Ovary (tissue), 9 donors: Measurements from ENCODE around the gene CTIF. TPM values are rescaled to one million over a fixed set of nuclear protein-coding genes. Genes with fewer than 3 reads are reported as not detected.

ENCODE experiments used
- DNase-seq, 5 donors: peaks; one replicate each; pipeline ENCODE4 v3.0.0-alpha.2; 2019 to 2020
- H3K27ac ChIP-seq, 2 donors: fragments of 200-600 bp; one replicate each; pipeline versions ENCODE4 v1.5.1 to v1.8.0; 2019 to 2022
- H3K27me3 ChIP-seq: fragments of 200-600 bp; one replicate; pipeline ENCODE4 v1.8.0; 2022
- H3K36me3 ChIP-seq: fragments of 200-600 bp; sonication (generic); one replicate; pipeline ENCODE4 v1.5.1; 2019
- H3K4me1 ChIP-seq: one replicate; pipeline ENCODE4 v1.8.1; 2013; ENCODE audit warnings: mild to moderate bottlenecking, moderate library complexity; ENCODE audit not compliant: insufficient read depth
- H3K4me3 ChIP-seq: fragments of 200-600 bp; sonication (generic); one replicate; pipeline ENCODE4 v1.5.1; 2017
- H3K9me3 ChIP-seq, 2 donors: fragments of 200-600 bp in 1 of 2; sonication (generic) in 1 of 2; one replicate each; pipeline versions ENCODE4 v1.5.1 to v1.8.1; 2013 to 2019; ENCODE audit warnings: mild to moderate bottlenecking in 1 of 2, moderate library complexity in 1 of 2
- EP300 ChIP-seq: sonication (generic); formaldehyde crosslinking; IDR thresholded peaks from one replicate; pipeline ENCODE4 v1.6.1; 2017; ENCODE audit warnings: antibody characterized with exemption
- POLR2A ChIP-seq: fragments of 450-650 bp; IDR thresholded peaks from one replicate; pipeline ENCODE4 v1.6.1; 2017; ENCODE audit warnings: antibody characterized with exemption, mild to moderate bottlenecking, moderate library complexity
- WGBS, 3 donors: extraction: QIAGEN DNeasy Blood & Tissue Kit in 1 of 3; methylation state at CpG; one replicate each; pipeline versions ENCODE4 v1.1.5 to v1.1.7; 2013 to 2017; 5-methylcytosine and 5-hydroxymethylcytosine counted together
- intact Hi-C, 4 donors: fragments of 100-400 bp; cut with DNase I; formaldehyde crosslinking; loops; one replicate each; pipeline versions ENCODE4 v1.11.0 to v1.15.1; 2022 to 2023
- polyA plus RNA-seq, 2 donors: library from polyadenylated mRNA; stranded (reverse); fragments of 200-250 nt in 1 of 2; fragments of 350-450 nt in 1 of 2; fragmentation: Illumina TruSeq in 1 of 2; extraction: RNeasy Lipid Tissue Mini Kit (QIAGEN cat#74804) in 1 of 2; gene quantifications; one replicate each; pipeline ENCODE4 v1.2.3, GENCODE V29; 2013 to 2014
- total RNA-seq, 7 donors: library from RNA; depleted of rRNA in 2 of 7; stranded (reverse); fragments of >200 nt in 2 of 7; fragmentation: NEBNext Ultra II Directional in 3 of 7; extraction: Animal tissue kit (Norgen Biotek cat#: 25700) in 3 of 7; gene quantifications; one replicate each; pipeline versions ENCODE4 v1.1.0 to v1.2.4, GENCODE V29; 2016 to 2023
- TF ChIP-seq, protein P1 (sequence below), 3 donors: fragments of 450-650 bp in 2 of 3; fragments of 200-600 bp in 1 of 3; IDR thresholded peaks; one replicate each; pipeline versions ENCODE4 v1.5.1 to v1.8.0; 2016 to 2022; ENCODE audit warnings: antibody characterized with exemption in 3 of 3, mild to moderate bottlenecking in 1 of 3
- donor health status: DM: no; HTN: no; CAD: no; lungs with moderate emphysema.
- donor health status: DM: no; HTN: no; CAD: no.
- donor health status: Bipolar disorder and iron deficiency.
- donor health status: DM: yes; HTN: yes; CAD: no.
- donor health status: DM: no; HTN: no; CAD: no.
- donor health status: DM: yes; HTN: yes; CAD: no.

The CTIF gene
- total and polyA plus RNA-seq, 9 donors, result 18.5 to 94.1 (median 75.2) TPM

DNA sequence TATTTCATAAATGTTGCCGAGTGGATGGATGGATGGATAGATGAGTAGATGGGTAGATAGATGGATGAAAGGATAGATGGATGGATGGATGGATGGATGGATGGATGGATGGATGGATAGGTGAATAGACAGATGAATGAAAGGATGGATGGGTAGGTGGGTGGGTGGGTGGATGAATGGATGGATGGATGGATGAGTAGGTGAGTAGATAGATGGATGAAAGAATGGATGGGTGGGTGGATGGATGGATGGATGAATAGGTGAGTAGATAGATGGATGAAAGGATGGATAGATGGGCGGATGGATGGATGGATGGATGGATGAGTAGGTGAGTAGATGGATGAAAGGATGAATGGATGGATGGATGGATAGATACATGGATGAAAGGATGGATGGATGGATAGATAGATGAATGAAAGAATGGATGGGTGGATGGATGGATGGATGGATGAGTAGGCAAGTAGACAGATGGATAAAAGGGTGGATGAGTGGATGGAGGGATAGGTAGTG lies 307.6 kb downstream of the CTIF start:
- Histone ChIP-seq H3K9me3 (no peaks in the 10 kb centered on the region), H3K36me3 (no peaks in the 10 kb centered on the region), H3K4me1 (peaks cover 27% of the 10 kb centered on the region), H3K4me3 (no peak overlapping the region), H3K27ac (no peak overlapping the region), H3K27me3 (no peaks in the 10 kb centered on the region)
- TF ChIP-seq EP300, result no peak
- DNase-seq, result no peak
- 95 to 97% (median 96%) methylated on average over 2 of the region's 2 CpGs for WGBS, 3 donors
- intact Hi-C loops, result no loop called here

DNA sequence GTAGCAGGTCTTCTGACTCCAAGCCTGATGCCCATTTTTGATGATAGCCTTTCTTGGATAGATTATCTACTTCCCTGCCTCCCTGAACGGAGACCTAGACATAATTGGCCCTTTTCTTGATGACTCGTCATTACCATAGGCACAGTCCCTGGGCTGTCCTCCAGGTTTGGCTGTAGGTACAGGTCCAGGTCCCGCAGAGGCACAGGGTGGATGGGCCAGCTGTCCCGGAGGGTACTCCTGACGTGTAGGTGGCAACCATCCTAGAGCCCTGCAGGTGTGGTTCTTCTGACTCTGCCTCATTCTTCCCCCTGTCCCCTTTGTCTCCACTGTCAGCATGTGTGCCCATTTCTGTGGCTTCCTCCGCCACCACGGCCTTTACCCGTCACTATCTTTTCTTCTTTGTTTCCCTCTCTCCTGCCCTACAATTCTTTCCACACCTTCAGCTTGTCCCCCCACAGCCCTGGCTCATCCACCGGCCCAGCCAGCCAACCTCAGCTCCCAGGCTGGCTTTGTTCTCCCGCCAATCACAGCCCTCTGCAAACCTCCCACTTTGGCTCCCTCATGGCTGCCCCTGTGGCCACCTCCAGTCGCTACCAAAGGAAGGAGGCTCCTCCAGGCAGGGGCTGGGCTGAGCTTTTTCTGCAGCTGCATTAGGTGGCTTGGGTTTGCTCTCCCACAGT lies 309.1 kb downstream of the CTIF start:
- WGBS, 3 donors, result 78 to 88% (median 84%) methylated on average over 11 of the region's 11 CpGs
- no peak for DNase-seq
- Histone ChIP-seq H3K27ac (no peak overlapping the region), H3K27me3 (no peaks in the 10 kb centered on the region), H3K4me3 (no peak overlapping the region), H3K36me3 (no peaks in the 10 kb centered on the region), H3K9me3 (no peaks in the 10 kb centered on the region), H3K4me1 (peaks cover 20% of the 10 kb centered on the region)
- intact Hi-C loops, result no loop called here
- TF ChIP-seq POLR2A (no peak), EP300 (no peak)
- TF ChIP-seq, protein P1, sequence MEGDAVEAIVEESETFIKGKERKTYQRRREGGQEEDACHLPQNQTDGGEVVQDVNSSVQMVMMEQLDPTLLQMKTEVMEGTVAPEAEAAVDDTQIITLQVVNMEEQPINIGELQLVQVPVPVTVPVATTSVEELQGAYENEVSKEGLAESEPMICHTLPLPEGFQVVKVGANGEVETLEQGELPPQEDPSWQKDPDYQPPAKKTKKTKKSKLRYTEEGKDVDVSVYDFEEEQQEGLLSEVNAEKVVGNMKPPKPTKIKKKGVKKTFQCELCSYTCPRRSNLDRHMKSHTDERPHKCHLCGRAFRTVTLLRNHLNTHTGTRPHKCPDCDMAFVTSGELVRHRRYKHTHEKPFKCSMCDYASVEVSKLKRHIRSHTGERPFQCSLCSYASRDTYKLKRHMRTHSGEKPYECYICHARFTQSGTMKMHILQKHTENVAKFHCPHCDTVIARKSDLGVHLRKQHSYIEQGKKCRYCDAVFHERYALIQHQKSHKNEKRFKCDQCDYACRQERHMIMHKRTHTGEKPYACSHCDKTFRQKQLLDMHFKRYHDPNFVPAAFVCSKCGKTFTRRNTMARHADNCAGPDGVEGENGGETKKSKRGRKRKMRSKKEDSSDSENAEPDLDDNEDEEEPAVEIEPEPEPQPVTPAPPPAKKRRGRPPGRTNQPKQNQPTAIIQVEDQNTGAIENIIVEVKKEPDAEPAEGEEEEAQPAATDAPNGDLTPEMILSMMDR (IDR thresholded peaks at IDR 0.05), result no peak

DNA sequence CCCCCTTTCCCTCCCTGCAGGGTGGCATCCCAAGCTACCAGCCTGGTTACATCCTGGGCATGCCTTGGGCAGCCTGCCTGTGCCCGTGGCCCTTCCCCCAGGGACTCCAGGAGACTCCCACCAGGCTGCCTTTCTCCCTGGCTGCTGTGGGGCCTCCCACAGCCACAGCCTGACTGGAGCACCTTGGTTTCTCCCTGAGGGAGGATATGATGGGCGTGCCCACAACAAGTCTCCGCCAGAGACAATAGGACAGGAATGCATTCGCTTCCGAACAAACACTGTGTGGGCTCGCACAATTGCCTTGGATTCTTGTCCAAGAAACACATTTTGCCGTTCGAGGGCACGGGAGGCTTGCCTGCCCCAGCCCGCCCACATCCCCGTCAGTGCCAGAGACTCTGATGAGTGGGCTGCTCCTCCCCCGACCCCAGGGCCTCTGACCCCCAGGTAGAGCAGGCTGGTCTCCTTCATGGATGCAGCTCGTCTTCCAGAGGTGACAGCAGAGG lies 309.9 kb downstream of the CTIF start:
- TF ChIP-seq POLR2A, result no peak
- TF ChIP-seq, protein P1 (IDR thresholded peaks at IDR 0.05), result no peak
- no peak for TF ChIP-seq EP300
- H3K27me3 ChIP-seq, result no peaks in the 10 kb centered on the region
- no peaks in the 10 kb centered on the region for H3K36me3 ChIP-seq
- DNase-seq, result no peak
- intact Hi-C loops, result no loop called here
- H3K4me3 ChIP-seq, result no peak overlapping the region
- H3K27ac ChIP-seq, result no peak overlapping the region
- no peaks in the 10 kb centered on the region for H3K9me3 ChIP-seq
- H3K4me1 ChIP-seq, result peaks cover 20% of the 10 kb centered on the region
- 50 to 56% (median 54%) methylated on average over 13 of the region's 13 CpGs for WGBS, 3 donors

DNA sequence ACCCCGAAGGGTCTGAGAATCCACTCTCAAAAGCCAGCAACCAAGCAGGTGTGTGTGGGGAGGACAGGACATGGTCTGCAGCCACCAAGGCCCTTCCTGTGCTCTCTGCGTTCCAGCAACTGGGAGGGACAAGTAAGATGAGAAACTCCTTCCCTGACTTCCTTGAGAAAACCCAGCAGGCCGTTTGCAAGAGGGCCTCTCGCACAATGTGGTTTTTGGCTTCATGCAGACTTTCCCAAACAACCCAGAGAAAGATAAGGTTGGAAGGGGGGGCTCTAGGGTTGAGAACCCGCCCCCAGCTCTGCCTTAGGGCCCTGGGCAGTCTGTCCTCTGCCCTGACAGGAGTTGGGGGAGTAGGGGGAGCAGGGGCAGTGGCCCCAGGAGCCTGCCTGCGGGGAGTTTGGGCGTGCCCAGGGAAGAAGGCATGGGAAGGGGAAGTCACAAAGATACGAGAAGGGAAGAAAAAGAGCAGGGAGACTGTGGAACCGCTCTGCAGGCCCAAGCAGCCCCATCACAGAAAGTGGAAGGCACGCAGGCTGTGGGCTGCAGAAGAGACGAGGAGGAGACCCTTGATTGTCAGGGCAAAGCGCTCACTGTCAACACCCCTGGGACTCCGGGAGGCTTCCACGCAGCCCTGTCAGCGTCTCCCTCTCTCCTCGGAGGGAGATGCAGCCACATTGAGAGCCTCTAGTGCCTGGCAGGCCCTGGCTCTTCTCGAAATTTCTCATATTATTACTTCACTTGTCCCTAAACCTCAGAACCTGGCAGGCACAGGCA lies 312.2 kb downstream of the CTIF start:
- WGBS, 3 donors, result 19 to 24% (median 24%) methylated on average over 17 of the region's 17 CpGs
- H3K27ac ChIP-seq, result peak overlapping the region; percentile 55 to 59
- TF ChIP-seq EP300, result no peak
- TF ChIP-seq, protein P1 (IDR thresholded peaks at IDR 0.05), result no peak
- peaks cover 20% of the 10 kb centered on the region for H3K4me1 ChIP-seq
- H3K36me3 ChIP-seq, result no peaks in the 10 kb centered on the region
- H3K9me3 ChIP-seq, result no peaks in the 10 kb centered on the region
- no peak overlapping the region for H3K4me3 ChIP-seq
- intact Hi-C loops, result no loop called here
- peak in 3 of 5 donors; percentile 48 to 59 (median 50) for DNase-seq
- H3K27me3 ChIP-seq, result no peaks in the 10 kb centered on the region
